NCI-H1048 (cell line): ENCODE measurements around the gene SYNJ2.

Source experiments
- DNase-seq: peaks from one replicate; lab custom pipeline; 2025; lab: John Stamatoyannopoulos, UW

SYNJ2 gene

DNA sequence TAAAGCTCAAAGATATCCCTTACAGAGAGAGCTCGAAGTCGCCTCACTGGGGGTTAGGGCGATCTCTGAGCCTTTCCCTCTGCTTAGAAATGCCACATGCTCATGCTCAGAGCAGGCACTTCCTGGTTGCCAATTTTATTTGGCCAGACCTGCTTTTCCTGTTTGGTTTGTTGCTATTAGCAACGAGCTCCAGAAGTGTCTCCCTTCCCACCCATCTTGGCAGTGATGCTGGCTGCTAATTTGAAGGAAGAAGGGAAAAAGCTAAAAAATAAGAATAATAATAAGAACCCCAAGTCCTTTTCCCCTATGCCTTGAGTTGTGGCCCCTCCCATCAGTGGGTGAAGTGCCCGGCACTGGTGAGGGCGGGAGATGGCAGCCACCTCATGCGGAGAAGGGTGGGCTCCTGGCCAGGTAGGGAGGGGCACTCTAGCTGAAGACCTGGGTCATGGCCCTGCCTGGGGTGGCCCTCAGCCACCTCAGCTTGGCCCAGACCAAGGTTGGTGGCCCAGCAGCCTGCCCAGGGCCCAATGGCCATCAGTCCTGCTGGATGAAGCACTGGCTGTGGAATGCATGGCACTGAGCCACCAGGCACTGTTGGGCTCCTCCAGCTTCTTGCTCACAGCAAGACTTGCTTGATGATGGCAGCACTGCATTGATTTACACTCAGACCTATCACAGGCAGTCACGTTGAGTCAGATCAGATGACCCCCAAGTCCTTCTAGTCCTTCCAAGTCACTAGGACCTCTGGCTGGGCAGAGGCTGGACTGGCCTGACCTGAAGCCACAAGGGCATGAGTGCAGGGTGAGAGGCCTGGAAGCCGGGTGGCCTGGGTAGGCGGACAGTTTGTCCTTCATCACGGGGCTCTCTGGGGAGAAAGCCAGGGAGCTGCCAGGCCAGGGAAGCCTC, 79.0 kb downstream of the SYNJ2 start:
- DNase-seq: peak; percentile 71

DNA sequence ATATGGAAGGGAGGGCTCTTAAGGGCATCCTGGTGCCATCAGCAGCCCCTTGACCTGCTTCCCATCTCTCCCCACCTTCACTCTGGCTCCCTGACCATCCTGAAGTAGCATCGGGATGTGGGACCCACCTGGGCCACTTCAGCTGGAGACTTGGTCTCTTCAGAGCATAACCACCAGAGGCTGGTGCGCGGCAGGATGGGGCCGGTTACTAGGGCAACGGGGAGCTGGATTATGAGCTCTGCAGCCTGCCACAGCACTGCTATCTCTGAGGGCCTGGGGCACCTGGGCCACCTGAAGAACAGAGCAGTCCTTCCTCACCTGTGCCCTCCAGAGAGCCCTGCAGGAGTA, 79.7 kb downstream of the SYNJ2 start:
- DNase-seq: no peak

DNA sequence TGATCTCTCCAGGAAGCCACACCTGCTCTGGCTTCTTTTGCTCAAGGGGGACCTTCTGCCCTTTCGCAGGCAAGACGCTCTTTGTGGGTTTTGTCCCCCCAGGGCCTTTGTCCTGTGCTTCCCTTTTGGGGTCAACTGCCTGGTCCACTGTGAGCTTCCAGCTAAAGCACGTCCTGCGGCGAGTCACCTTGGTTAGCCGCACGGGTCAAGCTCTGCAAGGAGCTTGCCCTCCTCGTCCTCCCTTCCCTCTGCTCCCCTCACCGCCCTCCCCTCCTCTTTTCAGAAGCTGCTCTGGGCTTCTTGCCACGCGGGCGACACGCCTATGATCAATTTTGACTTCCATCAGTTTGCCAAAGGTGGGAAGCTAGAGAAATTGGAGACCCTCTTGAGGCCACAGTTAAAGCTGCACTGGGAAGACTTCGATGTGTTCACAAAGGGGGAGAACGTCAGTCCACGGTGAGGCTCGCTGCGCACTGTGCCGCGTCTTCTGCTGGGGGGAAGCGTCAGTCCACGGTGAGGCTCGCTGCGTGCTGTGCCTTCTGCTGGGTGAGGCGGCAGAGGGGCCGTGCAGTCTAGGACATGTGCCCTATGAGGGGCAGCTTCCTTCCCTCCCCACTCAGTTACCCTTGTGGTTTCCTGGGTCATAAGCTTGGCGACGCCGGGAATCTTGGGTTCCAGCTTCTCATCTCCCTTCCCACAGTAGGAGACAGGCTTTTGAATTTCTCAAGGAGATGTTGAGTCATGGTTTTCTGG, 80.2 kb downstream of the SYNJ2 start:
- no peak for DNase-seq

DNA sequence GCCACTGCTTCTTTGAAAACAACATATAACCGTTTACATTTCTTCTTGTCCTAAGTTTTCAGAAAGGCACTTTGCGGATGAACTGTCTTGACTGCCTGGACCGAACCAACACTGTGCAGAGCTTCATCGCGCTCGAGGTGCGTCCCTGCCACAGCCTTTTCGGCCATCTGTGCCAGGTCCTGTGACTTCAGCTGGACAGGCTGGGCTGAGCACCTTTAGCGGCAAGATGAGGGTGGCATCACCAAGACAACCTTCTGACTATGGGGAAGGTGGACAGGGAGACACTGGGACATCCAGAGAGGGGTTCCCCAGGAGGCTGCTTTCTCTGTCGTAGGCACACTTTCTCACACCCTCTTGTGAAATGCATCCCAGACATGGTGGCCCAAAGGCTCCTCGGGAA, 82.1 kb downstream of the SYNJ2 start:
- no peak for DNase-seq

DNA sequence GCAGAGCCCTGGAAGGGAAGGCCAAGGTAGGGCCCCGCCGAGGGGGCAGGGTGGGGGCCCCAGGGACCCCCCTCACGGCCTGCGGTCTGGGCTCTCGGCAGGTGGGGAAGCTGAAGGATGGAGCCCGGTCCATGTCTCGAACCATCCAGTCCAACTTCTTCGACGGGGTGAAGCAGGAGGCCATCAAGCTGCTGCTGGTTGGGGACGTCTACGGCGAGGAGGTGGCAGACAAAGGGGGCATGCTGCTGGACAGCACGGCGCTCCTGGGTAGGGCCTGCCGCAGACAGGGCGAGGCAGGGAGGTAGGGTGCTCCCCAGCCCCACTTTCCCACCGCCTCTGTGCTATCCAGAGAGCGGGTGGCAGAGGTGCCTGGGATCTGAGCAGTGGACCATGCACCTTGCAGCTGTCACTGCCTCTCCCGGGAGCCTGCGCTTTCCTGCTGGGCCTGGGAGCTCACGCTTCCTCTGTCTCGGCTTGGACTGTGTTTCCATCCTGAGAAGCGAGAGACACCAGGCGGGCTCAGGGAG, 83.1 kb downstream of the SYNJ2 start:
- DNase-seq: no peak

DNA sequence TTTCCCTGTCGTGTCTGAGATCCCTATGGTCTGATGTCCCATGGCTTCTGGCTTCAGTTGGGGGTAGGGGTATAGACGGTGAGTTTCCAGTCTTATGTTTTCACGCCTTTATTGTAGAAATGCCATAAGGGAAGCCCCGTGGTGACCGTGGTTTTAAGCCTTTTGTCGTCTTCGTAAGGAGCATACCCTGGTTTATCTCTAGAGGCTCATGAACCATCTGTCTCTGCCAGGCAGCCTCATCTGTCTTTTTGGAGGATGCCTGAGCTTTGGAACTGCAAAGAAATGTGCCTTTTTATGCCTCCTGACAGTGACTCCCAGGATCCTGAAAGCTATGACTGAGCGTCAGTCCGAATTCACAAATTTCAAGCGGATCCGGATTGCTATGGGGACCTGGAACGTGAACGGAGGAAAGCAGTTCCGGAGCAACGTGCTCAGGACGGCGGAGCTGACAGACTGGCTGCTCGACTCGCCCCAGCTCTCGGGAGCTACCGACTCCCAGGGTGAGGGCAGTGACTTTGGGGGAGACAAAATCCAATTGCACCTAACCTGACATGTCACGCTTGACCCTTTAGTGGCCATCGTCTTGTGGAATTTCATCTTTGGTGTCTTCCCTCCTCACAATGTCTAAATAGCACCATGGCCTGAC, 84.6 kb downstream of the SYNJ2 start:
- no peak for DNase-seq

DNA sequence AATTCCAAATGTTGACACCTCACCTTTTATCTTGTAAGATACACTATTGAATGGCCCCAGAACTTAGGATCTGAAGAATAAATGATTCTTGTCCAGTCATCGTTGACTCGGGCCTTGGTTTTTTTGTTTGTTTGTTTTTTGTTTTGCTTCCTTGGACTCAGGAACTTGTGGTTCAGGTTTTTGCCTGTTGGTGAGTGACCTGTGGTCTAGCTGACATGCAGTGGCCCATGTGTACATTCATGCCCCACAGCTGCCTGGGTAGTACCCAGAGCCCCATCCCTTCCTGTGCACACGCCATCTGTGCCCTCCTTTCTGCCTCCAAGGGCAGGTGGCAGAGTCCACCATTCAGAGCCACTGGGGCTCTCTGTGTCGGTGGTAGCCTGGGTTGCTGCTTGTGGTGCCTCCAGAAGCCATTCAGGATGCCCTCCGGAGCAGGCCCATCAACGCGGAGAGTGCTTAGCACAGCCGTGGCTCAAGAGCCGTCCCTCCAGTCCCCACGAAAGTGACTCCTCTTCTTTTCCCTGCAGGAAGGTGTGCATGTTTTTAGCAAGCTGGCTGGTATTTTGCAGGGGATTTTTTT, 85.9 kb downstream of the SYNJ2 start:
- DNase-seq: no peak

DNA sequence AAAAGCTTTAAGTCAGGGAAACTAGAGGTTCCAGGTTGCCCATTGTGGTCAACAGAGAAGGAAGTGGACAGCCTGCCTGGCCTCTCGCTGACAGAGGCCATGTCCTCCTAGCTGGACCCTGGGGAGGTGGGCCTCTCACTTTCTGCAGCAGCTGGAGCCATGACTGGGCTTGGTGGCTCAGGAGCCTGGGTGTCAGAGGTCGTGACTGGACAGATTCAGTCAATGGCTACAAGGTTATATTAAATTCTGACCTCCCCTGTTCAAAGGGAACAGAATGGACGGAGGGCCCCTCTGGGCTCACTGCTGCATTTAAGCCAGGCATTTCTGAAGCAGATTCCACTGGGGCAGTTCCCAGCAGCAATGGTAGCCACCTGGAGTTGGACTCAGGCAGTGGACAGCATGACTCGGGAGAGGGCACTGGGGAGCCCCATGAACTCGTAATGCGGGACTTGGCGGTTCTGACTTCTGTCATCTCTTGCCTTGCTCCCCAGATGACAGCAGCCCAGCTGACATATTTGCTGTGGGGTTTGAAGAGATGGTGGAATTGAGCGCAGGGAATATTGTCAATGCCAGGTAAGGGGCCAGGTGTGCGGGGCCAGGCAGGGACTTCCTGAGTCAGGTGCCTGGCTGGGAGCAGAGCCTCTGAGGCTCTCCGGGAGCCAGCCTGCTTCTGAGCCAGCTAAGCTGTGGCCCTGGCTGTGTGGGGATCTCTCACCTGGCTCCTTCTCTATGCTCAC, 86.7 kb downstream of the SYNJ2 start:
- DNase-seq: no peak

DNA sequence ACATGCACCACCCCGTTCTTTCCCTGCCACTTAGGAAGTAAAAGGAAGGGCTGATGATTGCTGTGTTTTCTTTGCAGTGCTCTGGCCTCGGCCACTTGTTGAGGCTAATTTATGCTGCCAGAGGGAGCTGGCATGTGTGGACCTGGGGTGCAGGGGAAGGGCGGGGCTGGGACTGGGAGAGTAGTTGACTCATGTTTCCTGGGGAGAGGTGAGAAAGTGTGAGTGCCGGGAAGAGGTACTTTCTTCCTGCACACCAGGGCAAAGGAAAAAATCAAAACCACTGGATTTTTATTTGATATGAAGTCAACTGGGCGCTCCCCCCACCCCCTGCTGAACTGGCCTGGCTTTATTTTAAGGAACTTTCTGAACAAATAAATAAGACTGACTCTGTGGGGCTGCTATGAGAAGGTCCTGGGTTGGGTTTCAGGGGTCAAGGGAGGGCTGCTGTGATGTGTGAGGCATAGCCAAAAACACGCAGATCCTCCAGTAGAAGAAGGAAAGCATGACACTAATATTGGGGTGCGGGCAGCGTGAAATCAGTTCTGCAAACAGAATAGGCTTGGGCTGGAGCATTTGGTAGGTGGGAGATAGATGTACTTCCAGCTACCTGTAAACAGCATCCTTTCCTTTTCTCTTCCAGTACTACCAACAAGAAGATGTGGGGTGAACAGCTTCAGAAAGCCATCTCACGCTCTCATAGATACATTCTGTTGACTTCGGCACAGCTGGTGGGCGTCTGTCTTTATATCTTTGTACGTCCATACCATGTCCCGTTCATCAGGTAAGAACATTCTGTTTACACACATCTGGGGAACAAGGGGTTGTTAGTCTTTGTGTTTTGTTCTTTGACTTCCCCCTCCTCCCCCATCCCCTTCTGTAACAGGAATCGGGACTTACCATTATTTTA, 87.5 kb downstream of the SYNJ2 start:
- DNase-seq: no peak

DNA sequence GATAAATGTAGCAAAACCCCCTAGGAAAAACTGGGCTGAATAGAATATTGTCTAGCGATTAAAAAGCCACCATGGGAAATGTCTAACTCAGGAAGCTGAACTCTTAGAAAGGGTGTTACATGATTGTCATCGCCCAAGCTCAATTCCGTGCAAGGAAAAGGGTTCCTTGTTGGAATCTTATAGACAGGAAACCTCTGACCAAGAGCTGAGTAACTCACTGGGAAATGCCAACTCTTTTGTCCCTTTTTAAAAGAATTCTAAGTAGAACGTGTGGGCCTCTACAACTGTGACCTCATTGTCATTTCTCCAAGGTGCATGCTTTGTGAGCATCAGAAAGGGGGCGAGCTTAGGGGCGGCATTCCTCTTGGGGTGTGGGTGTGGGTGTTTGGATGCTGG, 88.1 kb downstream of the SYNJ2 start:
- DNase-seq: no peak

DNA sequence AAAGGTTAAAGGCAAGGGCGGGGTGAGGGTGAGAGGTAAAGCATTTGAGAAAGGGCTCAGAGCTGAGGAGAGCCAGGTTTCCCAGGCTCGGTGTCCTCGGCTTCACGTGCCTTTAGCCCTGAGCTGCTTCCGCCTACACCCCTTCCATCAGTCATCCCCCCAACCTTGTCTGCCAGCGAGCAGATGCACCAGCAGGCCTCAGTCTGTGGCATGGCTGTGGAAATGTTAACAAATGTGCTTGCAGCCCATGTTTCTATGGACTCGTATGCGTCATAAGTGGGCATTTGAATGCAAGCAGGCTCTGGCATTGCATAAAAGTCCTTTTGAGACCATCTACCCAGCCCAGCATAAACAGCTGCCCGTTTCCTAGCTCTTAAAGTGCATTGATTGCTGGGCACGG, 88.8 kb downstream of the SYNJ2 start:
- DNase-seq: no peak

DNA sequence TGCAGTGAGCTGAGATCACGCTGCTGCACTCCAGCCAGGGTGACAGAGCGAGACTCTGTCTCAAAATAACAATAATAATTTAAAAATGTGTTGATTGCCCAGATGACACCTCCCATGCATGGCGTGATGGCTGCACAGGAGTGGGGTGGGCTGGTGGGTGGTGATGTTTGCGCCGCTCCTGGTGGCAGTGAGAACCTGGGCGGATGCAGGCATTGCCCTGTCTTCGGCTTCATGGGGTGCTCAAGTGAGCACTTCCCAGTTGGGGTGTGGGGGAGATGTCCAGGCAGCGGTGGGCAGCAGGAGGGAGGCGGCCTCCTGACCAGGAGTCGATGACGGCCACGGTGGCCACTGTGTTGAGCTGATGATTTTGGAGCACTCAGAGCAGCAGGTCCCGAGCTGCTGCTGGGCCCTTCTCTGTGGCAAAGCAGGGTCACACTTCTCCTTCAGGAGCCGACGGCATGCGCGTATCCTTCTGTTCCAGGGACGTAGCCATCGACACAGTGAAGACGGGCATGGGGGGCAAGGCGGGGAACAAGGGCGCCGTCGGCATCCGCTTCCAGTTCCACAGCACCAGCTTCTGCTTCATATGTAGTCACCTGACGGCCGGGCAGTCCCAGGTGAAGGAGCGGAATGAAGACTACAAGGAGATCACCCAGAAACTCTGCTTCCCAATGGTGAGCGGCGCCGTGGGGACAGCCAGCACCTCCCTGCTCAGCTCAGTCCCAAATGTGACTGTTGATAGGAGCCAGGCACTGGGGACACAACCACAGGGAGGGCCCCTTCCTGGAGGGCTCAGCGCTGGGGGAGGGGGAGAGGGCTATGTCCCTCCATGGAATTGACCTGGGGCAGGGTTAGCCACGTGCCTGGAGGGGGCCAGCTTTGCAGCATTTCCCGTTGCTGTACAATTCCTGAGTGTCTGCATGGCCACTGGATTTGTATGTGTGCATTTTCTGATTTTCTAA, 89.7 kb downstream of the SYNJ2 start:
- no peak for DNase-seq

DNA sequence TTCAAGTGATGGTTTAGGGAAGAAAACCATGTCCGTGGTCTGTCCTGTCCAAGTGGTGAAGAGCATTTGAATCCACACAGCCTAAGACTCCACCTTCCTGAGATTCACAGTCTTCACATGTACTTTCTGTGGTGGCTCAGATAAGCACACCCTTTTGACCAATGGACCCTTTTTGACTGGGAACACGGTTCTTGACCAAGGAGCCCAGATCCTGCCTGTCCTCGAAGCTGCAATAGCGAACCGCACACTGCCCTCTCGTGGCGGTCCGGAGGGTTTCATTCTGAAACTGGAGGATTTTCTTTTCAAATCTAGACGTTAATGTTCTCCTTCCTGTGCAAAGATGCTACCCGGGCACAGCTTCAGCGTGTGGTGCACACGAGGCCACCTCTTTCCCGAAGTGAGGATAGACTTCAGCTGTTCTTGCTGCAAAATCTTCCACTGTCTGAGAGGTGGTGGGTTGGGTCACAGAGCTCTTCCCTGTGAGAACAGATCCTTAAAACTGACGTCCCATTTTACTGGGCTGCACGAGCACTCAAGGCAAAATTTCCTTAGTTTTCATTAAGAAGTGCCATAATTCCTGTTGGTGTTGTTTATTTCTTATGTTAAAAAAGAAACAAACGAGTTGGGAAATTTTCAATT, 90.5 kb downstream of the SYNJ2 start:
- peak; percentile 9 for DNase-seq

DNA sequence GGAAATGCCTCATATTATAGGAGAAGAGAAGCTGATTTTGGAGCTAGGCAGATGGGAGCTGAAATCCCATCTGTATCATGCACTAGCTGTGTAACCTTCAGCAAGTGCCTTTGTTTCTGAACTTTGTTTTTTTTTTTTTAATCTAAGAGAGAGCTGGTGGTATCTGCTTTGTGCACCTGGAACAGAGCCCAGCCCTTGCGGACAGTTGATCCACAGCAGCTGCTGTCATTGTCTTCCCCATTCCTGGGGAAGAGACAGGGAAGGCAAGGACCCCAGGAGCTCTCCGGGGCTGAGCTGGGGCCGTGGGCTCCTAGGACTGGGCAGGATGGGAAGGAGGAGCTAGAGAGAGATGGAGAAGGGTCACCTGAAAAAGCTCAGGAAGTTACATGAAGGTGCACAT, 92.1 kb downstream of the SYNJ2 start:
- no peak for DNase-seq

DNA sequence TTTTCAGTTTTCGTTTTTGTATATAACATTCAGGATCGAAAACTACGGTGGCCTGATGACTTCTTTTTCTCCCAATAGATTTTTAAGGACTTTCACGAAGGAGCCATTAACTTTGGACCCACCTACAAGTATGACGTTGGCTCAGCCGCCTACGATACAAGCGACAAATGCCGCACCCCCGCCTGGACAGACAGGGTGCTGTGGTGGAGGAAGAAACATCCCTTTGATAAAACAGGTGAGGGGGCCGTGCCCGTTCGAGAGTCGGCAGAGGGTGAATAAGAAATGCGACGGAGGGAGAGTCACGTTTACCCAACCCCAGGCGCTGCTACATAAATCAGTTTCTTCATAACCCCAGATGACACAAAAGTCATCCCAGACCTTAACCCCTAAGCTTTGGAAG, 94.9 kb downstream of the SYNJ2 start:
- DNase-seq: no peak

DNA sequence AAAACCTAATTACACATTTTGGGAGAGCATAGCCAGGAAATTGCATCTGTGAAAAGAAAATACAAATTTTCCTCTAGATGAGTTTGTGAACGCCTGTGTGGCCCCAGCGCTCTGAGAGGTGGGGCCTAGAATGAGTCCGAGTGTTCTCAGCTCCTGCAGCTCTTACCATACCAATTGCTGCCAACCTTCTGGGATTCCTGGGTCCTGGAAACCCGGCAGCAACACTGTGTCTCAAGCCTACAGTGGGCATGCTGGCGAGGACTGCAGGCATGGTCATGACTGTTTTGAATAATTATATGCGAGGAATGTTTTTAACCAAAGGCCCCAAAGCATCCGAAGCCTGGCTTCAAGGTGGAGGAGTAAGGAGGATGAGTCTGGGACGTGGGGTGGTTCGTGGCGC, 96.0 kb downstream of the SYNJ2 start:
- DNase-seq: no peak

DNA sequence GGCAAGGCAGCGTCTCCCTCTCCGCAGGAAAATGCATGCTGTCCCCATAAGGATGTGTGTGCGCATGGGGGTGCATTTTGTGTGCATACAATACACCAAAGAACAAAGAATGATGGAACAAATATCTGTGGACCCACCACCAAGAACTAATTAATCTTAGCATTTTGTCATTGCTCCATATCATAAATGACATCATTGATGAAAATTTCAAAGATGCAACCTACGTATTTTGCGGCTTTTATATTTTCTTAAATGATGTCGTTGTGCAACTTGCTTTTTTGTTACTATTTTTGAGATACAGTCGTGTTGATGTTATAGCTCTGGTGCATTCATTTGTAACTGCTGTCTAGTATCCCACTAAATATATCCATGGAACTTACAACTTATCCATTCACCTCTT, 96.7 kb downstream of the SYNJ2 start:
- DNase-seq: no peak

DNA sequence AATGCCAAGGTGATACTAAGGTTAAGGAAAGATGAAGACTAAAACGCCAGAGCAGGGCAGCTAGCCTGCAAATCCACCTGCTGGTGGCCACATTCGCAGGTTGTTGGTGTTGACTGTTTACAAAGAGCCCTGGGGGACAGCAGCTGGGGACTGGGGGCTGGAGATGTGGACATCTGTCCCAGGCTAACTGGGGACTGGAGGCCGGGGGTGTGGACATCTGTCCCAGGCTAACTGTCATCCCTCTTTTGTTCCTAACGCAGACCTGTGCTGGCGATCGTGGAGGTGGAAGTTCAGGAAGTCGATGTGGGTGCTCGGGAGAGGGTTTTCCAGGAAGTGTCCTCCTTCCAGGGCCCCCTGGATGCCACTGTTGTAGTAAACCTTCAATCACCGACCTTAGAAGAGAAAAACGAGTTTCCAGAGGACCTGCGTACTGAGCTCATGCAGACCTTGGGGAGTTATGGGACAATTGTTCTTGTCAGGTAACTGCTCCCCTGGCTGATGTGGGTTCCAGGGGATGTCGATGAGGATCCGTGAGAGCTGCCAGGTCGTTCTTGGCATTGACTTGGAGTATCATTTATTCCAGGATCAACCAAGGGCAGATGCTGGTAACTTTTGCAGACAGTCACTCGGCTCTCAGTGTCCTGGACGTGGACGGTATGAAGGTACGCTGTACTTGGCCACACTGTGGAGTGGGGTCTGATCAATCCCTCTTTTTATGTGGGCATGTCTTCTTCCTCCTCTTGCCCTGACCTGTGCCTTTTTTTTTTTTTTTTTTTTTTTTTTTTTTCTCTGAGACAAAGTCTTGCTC, 99.4 kb downstream of the SYNJ2 start:
- DNase-seq: no peak
